NCI-H1694 (cell line): ENCODE measurements around the gene ENAH.

ENCODE experiments used
- DNase-seq: peaks from one replicate; lab custom pipeline; 2025; lab: John Stamatoyannopoulos, UW

Gene ENAH

DNA sequence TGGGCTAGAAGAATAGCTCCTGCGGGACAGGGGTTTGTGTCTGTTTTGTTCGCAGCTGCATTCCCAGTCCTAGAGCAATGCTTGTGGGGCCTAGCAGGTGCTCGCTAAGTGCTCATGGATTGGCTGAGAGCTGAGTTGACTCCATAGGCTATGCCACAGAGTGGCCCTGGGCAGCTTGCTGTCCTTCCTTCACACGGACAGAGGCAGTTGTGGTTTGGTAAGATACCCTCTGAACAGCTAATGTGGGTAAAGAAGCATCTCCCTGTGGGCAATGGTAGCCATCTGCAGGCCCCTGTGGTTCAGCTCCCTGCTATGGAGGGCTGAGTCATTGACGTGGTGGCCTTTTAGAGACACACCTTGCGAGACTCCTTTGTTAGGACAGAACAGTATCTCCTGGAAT is 201.6 kb downstream of the ENAH start:
- DNase-seq = no peak

GRCh38 chr1:225450491-225451191 is 202.3 kb downstream of the ENAH start:
- no peak for DNase-seq

GRCh38 chr1:225449774-225450173 is 203.1 kb downstream of the ENAH start:
- DNase-seq = no peak

DNA sequence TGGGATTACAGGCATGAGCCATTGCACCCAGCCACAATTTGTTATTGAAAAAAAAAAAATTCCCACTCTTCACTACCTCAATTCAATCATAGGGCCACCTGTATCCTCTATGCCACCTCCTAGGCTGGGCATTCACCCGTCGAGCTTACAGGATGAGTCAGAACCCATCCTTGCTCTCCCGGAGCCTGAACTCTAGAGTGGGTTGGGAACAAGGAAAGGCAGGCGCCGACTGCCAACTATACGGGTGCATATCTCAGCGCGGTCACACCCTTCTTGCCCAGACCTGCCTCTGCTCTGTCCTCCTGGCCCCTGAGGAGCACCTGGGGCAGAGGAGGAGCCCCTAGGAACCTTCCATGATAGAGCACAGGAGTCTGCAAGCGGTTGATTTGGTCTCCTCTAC is 203.7 kb downstream of the ENAH start:
- DNase-seq = no peak

- no peak for DNase-seq
Measured at GRCh38 chr1:225448146-225448805, 204.6 kb downstream of the ENAH start.

- no peak for DNase-seq
Measured at GRCh38 chr1:225447650-225448089, 205.3 kb downstream of the ENAH start.

- DNase-seq = no peak
Measured at GRCh38 chr1:225446981-225447615, 205.8 kb downstream of the ENAH start.

DNA sequence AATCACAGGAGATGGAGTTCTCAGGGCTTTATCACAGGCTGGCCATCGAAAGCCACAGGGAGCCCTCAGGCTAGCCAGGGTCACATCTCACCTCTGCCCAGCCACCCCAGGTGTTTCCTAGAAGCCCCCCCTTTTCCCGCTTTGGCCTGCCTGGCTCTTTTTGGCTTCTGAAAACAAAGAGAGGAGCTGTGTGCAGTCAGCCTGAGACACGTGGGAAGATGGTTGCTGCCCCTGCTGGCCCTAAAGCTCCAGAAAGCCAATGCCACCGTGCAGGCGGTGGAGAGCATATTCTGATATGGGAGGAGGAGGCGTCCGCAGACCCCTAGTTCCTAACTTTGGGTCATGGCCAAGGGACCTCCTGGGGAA is 206.3 kb downstream of the ENAH start:
- no peak for DNase-seq

DNA sequence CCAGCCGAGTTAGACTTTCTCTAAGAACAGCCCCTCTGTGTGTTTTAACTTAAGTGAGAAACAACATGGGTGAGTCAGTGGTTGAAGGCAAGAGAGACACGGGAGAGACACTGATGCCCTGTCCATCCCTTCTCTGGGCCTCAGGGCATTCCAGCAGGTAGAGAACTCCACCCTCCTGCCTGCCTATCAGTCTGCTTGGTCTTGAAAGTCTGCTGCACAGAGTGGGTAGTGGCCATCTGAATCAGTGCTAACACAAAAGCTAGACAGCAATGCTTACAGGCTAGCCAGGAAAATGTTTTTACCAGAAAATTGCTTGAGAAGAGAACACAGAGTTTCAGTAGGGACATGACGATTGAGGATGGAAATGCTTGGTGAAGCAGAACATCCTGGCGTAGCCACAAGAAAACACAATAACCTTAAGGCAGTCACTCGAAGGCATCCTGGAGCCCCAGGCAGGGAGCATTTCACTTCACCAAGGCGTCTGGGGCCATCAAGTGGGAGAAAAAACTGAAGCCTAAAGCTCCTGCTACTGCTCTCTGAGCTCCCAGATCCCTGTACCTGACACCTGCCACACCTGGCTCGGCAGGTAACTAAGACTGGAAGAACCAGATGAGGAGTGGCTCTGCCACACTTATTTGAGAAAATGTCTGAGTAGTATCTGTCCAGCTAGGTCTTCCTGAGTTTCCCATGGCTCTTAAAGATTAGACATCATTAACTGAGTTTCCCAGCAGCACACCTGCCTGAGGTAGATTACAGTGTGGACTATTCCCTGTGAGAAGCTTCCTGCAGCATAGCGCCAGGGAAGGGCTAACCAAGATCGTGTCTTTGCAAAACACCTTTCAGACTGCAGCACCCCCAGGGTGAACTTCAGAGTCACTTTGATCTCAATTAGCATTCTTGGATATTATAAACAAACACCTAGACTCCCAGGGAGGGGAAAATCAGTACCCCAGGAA is 207.0 kb downstream of the ENAH start:
- DNase-seq = no peak

DNA sequence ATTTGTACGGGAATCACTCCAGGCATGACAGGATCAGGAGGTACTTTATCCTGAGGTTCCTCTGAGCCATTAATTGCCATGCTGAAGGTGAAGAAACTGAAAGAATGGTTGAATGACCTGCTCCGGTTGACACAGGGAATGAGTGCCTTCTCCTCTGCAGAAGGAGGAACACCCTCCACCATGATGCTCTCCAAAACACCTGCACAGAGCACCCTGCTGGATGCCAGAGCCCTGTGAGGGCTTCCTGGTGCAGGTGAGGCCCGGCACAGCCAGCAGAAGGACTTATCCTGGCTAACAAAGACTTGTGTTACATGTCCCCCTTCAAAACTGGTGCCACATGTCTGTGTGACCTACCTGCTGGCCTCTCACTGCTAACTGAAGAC is 210.8 kb downstream of the ENAH start:
- no peak for DNase-seq

GRCh38 chr1:225441314-225442122 is 211.4 kb downstream of the ENAH start:
- no peak for DNase-seq

DNA sequence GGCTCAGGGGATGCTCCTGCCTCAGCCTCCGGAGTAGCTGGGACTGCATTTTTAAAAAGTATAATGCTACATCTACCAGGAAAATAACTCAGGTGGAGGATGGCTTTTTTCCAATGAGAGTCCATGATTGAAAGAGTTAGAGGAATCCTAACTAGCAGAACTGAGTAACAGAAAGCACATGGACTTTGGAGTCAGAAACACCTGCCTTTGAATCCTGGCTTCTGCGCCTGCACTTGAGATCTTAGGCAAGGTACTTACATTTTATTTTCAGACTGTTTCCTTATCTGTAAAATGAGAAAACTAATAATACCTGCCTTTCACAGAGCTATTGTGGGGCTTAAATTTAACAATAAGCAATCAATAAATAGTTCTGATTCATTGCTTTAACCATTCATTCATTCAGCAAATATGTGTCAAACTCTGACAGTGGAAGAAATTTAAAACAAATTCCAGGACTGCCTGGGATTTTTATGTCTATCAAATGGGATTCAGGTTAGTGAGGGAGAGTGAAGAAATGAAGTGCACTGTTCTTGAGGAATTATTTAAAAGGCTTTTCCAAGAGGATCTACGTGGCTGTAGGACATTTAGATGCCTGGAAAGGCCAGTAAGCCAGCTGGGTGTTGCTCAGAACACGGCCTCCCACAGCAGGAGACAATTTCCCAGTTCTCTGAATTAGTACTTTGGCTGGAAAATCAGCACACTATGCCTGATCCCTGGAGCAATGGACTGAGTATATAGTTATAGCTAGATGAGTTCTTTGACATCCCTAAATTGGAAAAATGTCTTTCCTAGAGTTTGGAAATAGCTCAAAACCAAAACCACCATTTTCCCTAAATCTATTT is 212.3 kb downstream of the ENAH start:
- no peak for DNase-seq

GRCh38 chr1:225437710-225438437 is 215.0 kb downstream of the ENAH start:
- DNase-seq = no peak
